Fibroblast of pulmonary artery (primary cell): Measurements from ENCODE around the gene DGKD.

Source experiments
- DNase-seq: peaks from one replicate; pipeline ENCODE4 v3.0.0-alpha.2; 2010; ENCODE audit warnings: low read depth
- H3K4me3 ChIP-seq: replicated peaks from 2 replicates; pipeline ENCODE4 v1.5.1; 2011; ENCODE audit warnings: low read depth, mild to moderate bottlenecking, control low read depth, low read length, moderate library complexity
- TF ChIP-seq, protein P1 (sequence below): IDR thresholded peaks from 2 replicates; pipeline ENCODE4 v1.5.1; 2011; ENCODE audit warnings: mild to moderate bottlenecking, control low read depth, low read length, inconsistent platforms; ENCODE audit errors: missing control alignments

Gene DGKD

DNA sequence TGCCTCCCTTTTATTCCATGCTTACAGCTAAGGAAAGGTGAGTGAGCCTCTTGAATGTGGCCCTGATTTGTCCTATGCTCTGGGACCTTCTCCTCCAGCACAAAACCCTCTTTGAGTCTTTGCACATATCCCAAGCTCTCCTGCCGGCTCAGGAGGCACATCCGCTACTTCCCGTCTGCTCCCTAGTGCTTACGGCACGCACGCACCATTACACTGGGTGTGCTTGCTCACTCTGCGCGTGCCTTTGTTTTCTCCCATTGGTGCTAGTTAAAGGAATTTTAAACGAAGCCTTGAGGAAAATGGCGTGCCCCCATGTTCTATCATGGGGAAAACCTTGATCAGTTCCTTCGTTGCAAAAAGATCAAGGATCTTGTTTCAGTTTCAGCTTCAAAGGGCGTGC is 7.9 kb upstream of the DGKD start:
- no peak for DNase-seq
- H3K4me3 ChIP-seq, result no peak overlapping the region
- TF ChIP-seq, protein P1, sequence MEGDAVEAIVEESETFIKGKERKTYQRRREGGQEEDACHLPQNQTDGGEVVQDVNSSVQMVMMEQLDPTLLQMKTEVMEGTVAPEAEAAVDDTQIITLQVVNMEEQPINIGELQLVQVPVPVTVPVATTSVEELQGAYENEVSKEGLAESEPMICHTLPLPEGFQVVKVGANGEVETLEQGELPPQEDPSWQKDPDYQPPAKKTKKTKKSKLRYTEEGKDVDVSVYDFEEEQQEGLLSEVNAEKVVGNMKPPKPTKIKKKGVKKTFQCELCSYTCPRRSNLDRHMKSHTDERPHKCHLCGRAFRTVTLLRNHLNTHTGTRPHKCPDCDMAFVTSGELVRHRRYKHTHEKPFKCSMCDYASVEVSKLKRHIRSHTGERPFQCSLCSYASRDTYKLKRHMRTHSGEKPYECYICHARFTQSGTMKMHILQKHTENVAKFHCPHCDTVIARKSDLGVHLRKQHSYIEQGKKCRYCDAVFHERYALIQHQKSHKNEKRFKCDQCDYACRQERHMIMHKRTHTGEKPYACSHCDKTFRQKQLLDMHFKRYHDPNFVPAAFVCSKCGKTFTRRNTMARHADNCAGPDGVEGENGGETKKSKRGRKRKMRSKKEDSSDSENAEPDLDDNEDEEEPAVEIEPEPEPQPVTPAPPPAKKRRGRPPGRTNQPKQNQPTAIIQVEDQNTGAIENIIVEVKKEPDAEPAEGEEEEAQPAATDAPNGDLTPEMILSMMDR, result no peak

DNA sequence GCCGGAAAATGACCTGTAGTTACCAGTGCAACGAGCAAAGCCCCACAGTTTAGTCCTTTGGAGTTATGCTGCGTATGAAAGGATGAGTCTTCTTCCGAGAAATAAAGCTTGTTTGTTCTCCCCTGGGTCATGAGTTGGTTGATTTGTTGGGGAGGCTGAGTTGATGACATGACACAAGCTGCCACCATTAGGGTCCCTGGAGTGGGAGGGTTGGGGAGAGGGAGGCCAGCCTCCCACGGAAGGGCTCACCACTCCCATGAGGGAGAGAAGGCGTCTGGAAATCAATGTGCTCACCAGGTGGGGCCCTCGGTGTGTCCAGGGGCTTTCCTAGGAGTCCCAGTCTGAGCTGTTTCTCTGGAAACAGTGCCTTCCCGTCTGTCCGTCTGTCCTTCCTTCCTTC is 7.4 kb upstream of the DGKD start:
- no peak for DNase-seq
- TF ChIP-seq, protein P1, result no peak

DNA sequence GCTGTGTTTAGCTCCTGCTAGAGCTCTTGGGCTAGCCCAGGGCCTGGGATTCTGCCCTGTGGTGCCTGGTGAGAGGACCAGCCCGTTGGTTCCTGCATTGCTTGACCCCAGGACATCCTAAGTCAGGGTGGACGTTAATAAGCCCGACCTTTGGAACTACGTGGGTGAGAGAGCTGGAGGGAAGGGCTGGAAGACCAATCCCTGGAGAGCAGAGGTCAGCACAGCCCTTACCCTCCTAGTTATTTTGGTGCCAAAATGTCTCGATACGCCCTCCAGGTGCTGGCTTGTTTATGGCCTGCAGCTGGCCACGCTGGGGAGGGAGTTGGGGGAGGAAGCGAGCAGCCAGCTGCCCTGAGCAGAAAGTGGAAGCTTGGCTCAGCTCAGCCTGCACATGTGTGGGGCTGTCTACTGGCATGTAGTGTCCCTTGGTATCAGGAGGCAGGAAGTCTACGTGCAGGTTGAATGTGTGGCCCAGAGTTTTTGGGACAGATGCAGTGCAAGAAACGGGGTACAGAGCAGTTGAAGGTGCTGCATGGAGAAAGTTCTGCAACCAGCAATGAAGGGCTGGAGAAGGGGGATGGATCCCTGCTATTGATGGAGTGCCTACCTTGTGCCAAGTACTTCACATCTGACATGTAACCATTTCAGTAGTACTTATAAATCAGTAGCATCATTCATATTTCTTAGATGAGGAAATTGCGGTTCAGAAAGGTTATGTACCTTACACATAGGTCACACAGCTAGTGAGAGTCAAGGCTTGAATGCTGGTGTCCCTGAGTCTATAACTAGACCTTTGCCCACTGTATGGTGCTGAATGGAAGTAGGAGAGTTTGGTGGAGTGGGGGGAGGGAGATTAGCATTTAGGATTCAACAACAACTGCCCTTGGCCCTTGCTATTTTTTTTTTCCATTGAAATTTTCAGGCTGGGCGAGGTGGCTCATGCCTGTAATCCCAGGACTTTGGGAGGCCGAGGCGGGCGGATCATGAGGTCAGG is 5.0 kb upstream of the DGKD start:
- TF ChIP-seq, protein P1, result no peak
- H3K4me3 ChIP-seq, result no peak overlapping the region
- DNase-seq, result no peak

More for the DNA sequence above, 7.4 kb upstream of the DGKD start:
- no peak overlapping the region for H3K4me3 ChIP-seq

DNA sequence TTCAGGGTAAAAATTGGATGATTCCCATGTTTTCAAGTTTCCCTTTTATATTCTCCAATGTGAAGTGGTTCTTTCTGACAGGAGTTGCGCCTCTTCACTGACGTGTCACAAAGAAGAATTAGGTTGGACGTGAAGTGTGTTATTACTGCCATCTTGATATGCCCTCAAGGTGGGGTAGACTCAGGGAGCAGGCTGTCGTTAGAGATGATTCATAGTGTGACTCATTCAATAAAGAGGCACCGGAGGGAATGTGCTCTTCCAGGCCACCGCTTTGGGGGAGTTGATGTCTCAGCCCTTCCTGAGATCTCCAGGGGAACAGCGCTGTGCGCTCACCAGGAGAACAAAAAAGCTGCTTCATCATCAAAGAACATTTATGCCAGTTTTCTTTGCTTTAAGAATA is 3.6 kb upstream of the DGKD start:
- DNase-seq, result peak; percentile 84
- no peak overlapping the region for H3K4me3 ChIP-seq
- TF ChIP-seq, protein P1, result peak; percentile 2

DNA sequence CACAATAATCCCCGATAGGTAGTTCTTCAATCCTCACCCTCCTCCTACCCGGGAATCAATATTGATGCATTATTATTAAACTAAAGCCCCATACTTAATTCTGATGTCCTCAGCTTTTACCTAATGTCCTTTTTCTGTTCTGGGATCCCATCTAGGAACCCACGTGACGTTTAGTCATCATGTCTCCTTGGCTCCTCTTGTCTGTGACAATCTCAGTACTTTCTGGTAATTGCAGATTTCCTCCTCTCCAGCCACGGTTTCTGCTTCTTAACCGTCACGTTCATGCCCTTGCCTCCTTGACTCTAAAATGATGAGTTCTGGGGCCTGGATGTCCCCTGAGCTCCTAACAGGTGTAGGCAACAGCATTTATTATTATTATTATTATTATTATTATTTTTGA is 2.9 kb upstream of the DGKD start:
- no peak overlapping the region for H3K4me3 ChIP-seq
- TF ChIP-seq, protein P1, result no peak
- DNase-seq, result no peak

DNA sequence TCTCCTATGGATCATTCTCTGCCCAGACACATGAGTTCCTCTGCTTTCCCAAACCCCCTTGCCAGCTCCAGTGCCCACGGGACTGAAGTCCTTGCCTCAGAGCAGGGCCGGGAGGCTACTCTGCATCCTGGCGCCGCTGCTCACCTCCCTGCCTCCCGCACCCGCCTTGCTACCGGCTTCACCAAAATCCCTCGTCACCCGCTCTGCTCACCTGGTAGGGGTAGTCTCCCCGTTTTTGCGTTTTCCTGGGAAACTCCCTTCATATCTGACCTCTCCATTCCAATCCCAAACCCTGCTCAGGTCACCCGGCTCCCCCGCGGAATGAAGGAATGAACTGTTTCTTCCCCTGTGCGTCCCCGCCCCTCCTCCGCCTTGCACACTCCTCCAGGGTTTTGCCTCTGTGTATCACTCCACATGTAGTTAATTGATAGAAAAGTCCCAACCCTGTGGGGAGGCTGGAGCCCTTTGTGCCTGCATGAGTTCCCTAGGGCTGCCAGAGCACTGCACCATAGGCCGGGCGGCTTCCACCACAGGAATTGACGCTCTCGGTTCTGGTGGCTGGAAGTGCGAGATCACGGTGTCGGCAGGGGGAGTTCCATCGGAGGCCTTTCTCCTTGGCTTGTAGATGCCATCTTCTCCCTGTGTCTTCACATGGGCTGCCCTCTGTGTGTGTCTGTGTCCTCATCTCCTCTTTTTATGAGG is 2.0 kb upstream of the DGKD start:
- TF ChIP-seq, protein P1, result no peak
- DNase-seq, result no peak
- no peak overlapping the region for H3K4me3 ChIP-seq
